HG03175 (cell line): ENCODE measurements around the gene PTPRJ.

ENCODE experiments used
- ATAC-seq: cut with Tn5 transposase; IDR thresholded peaks from one replicate; pipeline ENCODE4 v1.9.1; 2021; ENCODE audit warnings: mild to moderate bottlenecking, moderate library complexity; ENCODE audit not compliant: unreplicated experiment

PTPRJ gene

DNA sequence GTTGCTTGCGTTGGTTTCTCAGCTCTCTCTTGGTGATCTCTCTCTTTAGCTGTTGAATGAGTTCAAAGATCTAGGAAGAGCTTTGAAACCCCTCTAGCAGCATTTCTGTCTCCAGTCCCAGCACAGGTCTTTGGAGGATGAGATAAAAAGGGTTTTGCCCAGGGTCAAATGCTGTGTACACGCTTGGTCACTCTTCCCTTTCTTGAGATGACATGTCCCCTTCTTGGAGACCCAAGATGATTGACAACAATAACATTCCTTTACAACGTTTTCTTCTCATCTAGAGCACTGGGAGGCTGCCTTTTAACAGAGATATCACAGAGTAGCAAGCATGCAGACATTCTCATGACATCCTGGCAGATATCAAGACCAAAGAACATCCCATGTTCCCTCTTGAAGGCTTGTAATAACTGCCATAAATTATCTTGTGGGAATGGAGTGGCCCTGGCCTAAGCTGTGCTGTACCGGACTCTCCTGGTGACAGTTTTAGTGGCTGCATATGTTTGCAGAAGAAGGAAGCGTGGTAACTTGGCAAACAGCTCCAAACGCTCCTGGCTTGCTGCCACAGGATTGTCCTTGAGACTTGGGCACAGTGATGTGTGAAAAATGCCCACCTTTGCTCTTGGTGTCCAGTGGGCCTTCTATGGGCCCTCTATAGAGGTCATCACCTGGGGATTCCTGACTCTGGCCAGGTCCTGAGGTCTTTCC is 107.8 kb downstream of the PTPRJ start:
- no peak for ATAC-seq

DNA sequence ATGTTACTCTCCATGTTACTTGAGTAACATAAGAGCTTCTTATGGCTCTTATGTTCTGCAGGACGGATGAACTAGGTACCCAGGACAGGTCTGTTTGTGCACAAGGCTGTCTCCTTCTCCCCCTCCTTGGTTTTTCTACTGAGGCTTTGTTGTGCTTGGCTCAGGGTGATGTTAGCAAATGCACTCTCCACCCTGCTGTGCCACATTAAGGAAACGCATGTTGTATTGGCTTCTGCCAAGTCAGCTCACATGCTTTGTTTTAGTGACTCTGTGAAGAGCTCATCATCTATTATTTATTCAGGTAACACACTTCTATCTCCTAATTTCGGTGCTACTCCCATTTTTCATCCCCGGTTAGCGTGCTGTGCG is 108.3 kb downstream of the PTPRJ start:
- ATAC-seq = no peak

DNA sequence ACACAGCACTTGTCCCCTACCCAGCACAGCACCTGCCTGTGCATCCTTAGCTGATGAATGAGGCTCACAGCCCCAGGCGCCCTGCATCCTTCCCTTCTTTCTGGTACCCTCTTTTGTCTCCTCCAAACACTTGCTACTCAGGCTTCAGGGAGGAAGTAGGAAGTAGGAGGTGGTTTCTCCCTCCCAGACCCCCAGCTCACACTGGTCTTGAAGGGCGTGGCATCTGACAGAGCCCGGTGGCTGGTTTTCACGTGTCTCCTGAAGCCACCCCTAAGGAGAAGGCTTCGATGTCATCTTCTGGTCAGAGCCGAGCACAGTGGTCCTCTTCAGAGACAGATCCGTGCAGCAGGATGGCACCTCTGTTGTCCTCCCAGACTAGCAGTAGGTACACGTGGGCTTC is 109.8 kb downstream of the PTPRJ start:
- no peak for ATAC-seq

DNA sequence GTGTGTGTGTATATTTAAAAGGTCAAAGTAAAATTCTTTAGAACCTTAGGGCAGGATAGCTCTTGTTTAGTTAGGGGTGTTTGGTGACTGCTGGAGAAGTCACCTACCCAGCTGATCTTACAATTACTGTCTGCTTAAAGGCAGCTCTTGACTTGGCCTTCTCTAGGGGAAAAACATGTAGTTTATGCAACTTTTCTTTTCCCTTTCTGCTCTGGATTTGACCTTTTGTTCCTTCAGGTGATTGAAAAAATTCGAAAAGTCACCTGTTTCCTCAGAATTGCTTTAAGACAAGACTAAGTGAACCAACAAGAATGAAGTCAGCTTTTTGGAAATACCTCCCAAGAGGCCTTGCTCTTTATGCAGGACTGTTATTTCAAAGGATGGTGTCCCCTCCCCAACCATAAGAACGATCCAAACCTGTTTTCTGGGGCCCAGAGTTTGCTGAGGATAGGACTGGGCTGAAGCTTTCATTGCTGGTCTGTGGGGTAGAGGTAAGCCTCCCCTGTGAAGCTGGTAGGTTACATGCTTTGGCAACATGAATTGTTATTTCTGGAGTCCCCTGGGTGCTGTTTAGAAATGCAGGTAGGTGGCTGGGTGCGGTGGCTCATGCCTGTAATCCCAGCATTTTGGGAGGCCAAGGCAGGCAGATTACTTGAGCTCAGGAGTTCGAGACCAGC is 111.2 kb downstream of the PTPRJ start:
- no peak for ATAC-seq

DNA sequence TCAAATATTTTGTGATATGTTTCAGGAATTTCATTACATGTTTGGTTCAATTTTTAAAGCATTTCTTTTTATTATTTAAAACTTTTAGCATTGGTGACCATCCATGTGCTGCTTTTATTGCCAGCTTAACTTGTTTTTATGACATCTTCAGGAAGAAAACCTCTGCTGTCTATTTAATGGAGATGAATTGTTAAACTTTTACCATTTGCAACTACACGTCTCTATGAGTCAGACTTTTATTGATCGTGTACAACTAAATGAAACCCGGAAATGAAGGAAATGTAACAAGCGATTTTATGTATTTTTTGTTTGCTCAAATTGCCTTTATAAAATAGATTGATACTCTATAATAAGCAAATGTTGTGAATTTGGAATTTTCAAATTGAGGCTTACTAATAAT is 113.0 kb downstream of the PTPRJ start:
- no peak for ATAC-seq

DNA sequence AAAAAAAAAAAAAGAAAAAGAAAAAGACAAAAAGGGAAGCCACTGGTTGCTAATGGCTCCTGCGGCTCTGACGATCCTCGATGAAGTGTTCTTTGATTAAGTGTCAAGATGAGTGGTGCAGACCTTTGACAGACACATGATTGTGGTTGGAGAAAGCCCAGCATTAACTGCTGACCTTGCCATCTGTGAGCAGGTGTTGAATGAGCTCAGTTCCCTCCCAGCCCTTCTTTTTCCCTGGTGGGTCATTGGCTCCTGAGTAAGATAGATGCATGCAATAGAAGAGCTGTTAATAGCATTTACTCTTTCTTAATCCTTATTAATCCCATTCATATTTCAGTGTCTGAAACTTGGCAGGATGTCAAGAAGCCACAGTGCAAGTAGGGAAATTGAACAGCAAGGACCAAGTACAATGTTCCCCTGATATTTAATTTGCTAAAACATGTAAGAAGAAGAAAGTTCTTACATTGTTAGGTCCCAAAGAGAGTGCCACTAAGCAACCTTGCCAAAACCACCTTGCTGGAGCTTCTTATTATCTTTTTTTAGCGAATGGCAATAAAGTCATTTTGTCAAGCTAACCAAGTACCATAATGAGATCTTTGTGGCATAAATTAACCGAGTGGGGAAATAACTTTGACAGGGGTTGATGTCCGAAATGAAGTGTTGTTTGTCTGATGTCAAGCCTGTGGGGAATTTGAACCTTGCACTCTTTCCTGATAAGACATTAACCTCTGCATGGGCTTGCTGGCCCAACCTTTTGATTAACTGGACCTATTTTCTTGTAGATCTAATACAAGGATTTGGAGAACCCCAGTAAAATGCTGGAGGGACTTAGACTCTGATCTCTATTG is 113.7 kb downstream of the PTPRJ start:
- ATAC-seq = no peak

DNA sequence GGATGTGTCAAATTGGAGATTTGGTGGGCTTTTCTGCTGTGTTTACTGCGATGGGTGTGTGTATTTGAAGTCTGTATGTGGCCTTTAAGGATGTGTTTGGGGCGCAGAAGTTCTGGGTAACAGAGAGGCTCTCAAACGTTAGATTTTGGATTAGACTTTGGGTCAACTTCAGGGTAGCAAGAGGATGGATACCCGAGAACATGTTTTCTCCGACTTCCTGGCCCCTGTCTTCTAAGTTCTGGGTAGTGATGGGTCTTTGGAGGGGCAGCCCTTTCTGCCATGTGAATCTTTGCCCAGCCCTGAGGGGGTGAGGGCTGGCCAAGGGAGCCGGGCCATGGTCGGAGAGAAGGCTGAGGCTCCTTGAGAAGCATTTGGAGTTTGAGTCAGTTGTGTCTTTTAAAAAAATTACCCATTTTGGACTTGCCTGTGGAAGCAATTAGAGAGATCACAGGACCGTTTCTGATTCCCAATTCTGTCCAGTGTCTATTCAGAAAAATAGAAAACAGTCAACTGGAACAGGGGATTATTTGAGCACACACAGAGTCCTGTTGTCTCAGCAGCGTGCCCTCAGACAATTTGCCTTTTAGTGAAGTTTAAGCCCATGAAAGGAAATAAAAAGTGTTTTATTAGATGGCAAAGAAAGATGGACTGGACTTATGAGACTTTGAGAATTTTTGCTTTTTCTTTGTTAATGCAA is 114.4 kb downstream of the PTPRJ start:
- ATAC-seq = no peak

DNA sequence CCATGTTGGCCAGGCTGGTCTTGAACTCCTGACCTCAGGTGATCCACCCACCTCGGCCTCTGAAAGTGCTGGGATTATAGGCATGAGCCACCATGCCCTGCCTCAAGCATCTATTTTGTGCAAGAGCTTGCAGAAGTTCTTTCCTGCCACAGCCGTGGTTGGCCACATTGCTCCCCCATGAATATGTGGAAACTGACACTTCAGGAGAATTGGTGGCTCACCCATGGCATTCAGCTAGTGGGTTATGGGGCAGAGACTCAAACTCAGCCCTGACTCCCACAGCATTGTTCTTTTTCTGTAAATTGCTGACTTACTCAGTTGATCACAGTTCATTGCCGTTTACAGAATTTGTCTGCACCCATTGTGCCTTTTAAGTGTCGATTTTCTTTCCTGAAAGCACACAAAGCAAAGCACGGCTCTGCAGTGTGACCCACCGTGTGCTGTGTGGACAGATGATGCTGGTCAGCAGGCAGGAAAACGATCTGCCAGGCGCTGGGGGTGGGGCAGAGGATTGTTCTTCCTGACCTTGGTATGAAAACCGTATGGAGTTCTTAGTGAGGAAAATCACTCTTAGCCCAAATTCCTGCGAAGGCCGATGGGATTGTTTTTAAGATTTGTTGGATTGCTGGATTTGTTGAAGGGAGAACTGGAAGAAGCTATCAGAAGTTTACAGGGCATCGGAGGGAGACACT is 115.6 kb downstream of the PTPRJ start:
- ATAC-seq = no peak

DNA sequence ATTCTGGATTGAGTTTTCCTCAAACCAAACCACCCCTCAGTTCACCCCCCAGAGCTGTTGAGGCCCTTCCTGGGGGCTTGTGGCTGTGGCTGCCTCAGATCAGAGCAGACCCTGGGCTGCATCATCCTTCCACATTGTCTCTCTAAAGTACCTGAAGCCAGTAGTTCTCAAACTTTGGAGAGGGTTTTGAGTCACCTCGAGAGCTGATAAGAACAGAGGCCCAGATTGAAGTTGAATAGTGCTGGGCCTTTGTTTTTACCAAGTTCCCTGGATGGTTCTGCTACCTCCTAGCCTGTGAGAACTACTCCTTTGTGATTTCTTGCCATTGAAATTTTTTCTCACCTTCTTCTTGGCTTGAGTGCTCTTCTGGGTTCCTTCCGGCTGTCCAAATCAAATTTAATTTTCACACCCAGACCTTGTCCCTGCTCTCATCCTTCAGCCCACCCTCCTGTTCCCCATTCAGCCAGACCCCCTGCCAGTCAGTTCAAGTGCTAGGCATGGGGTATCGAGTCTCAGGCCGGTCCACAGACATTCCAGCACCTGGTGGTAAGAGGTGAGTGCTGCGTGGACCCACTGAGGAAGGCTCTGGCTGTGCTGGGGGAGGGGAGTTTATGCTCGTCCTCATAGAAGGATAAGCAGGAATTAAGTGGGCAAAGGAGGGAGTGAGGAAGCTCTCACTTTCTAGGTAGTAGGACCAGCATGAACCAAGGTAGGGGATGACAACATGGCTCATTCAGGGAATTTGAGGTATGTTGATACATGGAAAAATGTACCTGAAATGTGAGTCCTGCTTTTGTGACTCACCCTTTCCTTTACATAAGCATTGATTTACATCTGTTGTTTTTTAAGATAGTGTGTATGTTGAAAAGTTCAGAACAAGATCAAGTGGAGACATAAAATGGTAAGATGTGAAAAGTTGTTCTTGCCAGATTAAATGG is 116.5 kb downstream of the PTPRJ start:
- ATAC-seq = no peak

DNA sequence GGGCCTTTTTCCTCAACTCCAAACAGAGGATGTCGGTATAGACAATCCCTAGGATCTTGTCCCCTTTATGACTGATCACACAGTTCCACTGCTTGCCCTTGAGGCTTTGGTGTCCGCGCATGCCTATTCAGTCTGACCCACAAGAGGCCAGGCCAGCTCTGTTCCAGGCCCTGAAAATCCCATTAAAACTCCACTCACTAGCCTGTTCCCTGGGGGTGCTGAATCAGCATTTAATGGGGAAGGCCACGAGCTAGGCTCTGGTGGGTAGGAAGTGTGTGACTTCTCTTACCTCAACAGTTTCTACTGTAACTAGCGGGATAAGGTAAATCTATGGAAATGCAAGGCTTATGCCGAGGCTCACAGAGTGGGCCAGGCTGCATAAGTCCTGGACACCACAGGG is 117.7 kb downstream of the PTPRJ start:
- ATAC-seq = no peak

DNA sequence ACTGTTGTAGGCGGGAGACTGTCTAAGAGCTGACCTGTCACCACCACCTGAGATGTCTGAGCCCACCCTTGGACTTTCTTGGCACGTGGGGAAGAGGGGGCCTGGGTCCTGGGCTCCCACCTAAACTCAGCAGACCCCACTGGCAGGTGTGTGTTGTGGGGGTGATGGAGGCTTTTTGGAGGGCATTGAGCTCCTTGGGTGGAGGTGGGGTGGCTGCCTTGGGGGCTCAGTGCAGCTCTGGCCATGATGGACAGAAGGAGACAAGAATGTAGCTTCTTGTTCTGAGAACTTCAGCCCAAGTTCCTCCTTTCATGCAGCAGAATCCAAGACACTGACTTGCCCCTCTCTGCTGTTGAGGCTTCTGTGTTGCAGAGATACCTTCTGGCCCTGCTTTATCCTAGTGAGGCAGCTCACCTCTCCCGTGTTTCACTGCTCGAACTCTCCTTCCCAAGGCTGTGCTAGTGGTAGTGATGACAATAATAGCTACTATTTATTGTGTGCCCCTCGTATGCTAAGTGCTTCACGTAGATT is 119.6 kb downstream of the PTPRJ start:
- ATAC-seq = no peak

DNA sequence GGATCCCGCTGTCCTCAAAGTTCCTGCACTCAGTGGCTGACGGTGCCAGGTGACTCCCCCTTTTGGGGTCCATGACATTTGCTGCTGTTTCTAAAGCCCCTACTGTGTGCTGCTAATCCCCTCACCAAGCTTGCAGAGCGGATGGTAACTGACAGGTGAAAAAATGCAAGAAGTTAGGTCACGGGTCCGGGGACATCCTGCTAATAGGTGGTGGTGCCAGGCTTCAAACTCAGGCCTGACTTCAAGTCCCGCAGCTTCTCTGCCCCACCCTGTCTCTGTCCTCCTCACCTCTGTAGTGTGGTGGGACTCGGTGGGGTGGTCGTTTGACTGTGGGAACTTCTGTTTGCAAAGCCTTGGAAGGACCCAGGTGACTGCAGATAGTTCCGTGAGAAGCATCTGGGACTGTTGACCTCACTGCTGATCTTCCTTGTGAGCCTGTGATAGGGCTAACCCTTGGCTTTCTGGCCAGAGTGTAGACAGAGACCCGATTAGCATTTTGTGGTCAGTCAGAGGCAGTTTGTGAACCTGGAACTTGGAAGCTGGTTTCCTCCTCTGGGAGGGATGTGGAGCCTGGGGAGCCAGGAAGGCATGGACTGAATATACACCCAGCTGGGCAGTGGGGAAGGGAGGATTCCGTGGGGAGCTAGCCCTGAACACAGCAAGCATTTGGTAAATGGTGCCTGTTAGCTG is 120.8 kb downstream of the PTPRJ start:
- ATAC-seq = no peak

DNA sequence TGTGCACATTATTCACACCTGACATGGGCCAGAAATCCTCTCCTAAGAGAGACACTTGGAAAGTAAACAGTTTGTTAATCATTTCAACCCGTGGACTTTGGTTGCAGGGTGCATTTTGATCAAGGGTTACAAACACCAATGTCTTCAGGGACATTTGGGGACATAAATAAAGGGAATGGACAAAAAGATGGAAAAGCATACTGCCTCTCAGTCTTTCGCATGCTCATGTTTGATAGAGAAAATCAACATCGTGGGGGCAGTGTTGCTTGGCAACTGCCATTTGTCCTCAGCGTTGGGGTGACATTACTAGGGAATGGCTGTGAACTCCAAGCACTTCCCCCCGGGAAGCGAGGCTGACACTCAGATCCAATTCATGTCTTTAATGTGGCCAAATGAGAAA is 121.6 kb downstream of the PTPRJ start:
- ATAC-seq = no peak

DNA sequence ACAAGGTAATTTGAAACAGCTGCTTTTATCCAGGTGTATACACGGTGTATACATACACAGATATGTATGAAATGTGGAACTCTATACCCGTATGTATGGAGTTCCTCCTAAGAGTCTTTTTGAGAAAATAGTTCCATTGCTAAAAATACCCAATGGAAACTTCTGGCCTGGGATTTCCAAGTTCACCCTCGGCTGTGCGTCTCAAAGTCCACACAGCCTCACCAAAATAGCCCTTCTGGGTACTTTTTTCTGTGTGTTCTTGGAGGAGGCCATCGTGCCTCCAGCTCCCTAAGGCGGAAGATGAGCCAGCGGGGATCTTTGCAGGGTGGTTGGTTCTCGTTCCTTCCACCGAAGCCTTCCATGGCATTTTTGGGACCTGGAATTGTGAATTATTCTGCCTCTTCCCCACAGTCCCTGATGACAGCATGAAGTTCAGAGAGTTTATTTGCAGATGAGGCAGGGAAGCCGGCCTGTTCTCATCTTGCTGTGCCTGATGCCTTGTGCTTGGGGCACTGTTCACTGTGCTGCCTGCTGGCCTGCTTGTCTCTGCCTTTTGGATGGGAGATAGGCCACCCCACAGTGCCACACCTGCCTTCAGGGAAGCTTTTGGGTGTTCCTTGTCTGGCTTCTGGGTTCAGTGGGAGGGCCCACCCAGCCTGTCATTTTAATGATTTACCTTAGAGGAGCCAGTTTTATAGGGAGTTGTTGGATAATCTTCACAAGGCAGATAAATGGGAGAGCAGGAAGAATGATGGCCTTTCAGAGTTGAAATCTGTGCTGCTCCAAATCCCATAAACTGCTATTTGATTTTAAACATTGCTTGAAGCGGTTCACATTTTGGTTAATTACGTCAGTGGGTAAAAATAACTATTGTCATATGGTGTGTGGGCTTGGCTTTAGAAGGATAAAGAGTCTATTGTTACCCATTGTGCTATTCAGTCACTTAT is 123.5 kb downstream of the PTPRJ start:
- ATAC-seq = no peak

DNA sequence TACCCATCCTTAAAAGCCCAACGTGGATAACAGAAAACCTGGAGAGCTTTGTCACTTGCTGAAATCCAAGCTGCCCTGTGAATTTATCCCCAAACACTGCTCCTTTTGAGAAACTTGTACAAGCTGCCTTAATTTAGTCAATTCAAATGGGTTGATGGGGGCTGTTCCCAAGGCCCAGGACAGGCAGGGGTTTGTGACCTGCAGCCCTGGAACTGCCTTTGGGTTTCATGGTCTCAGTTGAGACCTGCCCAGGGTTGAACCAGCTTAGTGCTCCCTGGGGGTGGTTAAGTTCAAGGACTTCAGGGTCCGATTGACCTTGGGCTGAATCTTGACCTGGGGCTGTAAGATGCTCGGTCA is 124.2 kb downstream of the PTPRJ start:
- no peak for ATAC-seq

DNA sequence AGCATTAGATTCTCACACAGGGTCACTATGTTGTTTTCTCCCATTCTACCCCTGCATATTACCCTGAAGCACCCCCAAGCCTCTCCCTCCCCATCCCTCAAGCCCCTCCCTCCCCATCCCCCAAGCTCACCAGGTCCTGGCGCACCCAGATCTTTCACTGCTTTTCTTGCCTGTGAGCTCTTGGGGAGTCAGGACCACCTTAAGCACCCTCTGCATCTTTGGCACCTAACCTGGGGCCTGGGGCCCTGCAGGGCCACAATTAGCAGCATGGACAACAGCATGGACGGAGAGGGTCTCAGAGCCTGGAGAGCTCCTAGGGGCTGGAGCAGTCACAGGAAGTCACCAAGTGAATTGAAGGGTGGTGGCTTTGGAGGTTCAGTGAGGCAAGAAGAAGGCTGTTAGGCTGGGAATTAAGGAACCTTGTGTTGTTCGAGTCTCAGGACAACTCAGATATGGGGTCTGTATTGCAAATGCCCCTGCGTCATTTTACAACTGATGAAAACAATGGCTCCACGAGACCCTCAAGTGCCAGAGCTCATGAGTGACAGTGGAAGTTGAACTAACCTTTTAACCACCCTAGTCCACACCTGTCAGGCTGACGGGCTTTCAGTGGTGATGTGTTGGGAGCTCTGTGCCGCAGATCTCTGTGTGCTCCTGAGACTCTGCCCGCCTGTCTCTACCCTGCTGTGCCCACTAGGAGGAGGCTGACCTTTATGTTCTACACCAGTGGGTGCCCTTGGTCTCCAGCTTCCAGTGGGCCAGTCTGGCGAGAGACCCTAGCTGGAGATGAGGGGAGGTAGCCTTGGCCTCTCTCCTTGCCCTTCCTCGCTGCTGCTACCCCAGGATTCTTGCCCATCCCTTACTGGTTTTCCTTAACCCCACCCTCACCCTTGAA is 125.0 kb downstream of the PTPRJ start:
- no peak for ATAC-seq

DNA sequence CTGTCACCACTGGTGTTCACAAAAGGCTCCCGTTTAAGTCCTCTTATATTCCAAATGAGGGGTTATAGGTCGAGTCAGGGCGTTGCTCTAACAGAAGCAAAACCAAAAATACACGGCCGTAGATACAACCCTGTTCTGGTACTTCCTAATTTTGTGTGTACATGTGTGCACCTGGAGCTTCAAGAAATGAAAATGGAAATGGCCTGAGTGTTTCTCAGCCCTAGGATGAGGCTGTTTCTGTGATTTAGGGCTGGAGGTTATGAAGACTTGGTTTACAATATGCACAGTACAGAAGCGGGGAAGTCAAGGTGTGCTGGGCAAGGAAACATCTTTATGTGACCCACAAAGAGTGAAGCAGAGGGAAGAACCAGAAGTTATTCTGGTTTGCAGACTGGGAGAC is 125.8 kb downstream of the PTPRJ start:
- ATAC-seq = no peak
